RPMI8226 (cell line): ENCODE data around the gene SLC22A4.

ENCODE experiments used
- DNase-seq: peaks from one replicate; pipeline ENCODE4 v3.0.0-alpha.2; 2015

Gene SLC22A4

GRCh38 chr5:132275367-132276220, 18.6 kb upstream of the SLC22A4 start:
- DNase-seq, result no peak

- DNase-seq, result no peak
Observed at GRCh38 chr5:132277256-132277655, 16.9 kb upstream of the SLC22A4 start.

- DNase-seq, result no peak
Observed at GRCh38 chr5:132277971-132278853, 16.0 kb upstream of the SLC22A4 start.

- no peak for DNase-seq
Observed at GRCh38 chr5:132279801-132280200, 14.4 kb upstream of the SLC22A4 start.

- no peak for DNase-seq
Observed at GRCh38 chr5:132280371-132281240, 13.6 kb upstream of the SLC22A4 start.

GRCh38 chr5:132281856-132282614, 12.2 kb upstream of the SLC22A4 start:
- DNase-seq, result no peak

GRCh38 chr5:132283423-132284043, 10.7 kb upstream of the SLC22A4 start:
- peak; percentile 55 for DNase-seq

- DNase-seq, result no peak
Observed at GRCh38 chr5:132289097-132289496, 5.1 kb upstream of the SLC22A4 start.

GRCh38 chr5:132291026-132291425, 3.2 kb upstream of the SLC22A4 start:
- peak; percentile 25 for DNase-seq

- DNase-seq, result peak; percentile 95
Observed at GRCh38 chr5:132293066-132293991, 865 bp upstream of the SLC22A4 start.

- peak; percentile 82 for DNase-seq
Observed at GRCh38 chr5:132294728-132295504, 722 bp downstream of the SLC22A4 start.

GRCh38 chr5:132295505-132296411, 1.6 kb downstream of the SLC22A4 start:
- no peak for DNase-seq

GRCh38 chr5:132296412-132297016, 2.3 kb downstream of the SLC22A4 start:
- no peak for DNase-seq

GRCh38 chr5:132297211-132297940, 3.2 kb downstream of the SLC22A4 start:
- no peak for DNase-seq

- DNase-seq, result no peak
Observed at GRCh38 chr5:132298298-132299212, 4.4 kb downstream of the SLC22A4 start.

- DNase-seq, result no peak
Observed at GRCh38 chr5:132299917-132300316, 5.7 kb downstream of the SLC22A4 start.
